A549 (cell line): ENCODE results near the gene IPO11.

Experiments
- BHLHE40 ChIP-seq: IDR thresholded peaks from 2 replicates; pipeline ENCODE4 v1.6.1; 2012; ENCODE audit warnings: low read depth, low read length, inconsistent platforms
- CTCF ChIP-seq: fragments of >200 bp; sonication (Bioruptor Twin); formaldehyde crosslinking; IDR thresholded peaks from 3 replicates; pipeline ENCODE4 v1.5.1; 2016
- JUNB ChIP-seq: fragments of >200 bp; sonication (Bioruptor Twin); formaldehyde crosslinking; IDR thresholded peaks from 2 replicates; pipeline ENCODE4 v1.6.1; 2016
- MYC ChIP-seq: IDR thresholded peaks from 2 replicates; pipeline ENCODE4 v1.6.1; 2012; ENCODE audit warnings: mild to moderate bottlenecking, inconsistent platforms, low read length, improper control_type of control experiment, borderline replicate concordance
- REST ChIP-seq: fragments of 200-600 bp; sonication (generic); IDR thresholded peaks from 2 replicates; pipeline ENCODE4 v1.6.1; 2016; ENCODE audit warnings: antibody characterized with exemption, mild to moderate bottlenecking, moderate library complexity
- ZFP36 ChIP-seq: fragments of 450-650 bp; IDR thresholded peaks from 2 replicates; pipeline ENCODE4 v1.6.1; 2014; ENCODE audit warnings: borderline replicate concordance; ENCODE audit not compliant: partially characterized antibody

- TF ChIP-seq MYC (peak; percentile 98), JUNB (no peak), BHLHE40 (no peak), CTCF (no peak), REST (no peak; the same call in 1 of the 2 replicates), ZFP36 (no peak)
These were observed 8.9 kb upstream of the IPO11 start, which contains the start of gene DIMT1 for GRCh38 chr5:62403411-62404250.
